ENCODE results near the gene TMEM218.

GRCh38 chr11:125079151-125079877 is 32.1 kb downstream of the TMEM218 start:
- TF ChIP-seq, protein P1, sequence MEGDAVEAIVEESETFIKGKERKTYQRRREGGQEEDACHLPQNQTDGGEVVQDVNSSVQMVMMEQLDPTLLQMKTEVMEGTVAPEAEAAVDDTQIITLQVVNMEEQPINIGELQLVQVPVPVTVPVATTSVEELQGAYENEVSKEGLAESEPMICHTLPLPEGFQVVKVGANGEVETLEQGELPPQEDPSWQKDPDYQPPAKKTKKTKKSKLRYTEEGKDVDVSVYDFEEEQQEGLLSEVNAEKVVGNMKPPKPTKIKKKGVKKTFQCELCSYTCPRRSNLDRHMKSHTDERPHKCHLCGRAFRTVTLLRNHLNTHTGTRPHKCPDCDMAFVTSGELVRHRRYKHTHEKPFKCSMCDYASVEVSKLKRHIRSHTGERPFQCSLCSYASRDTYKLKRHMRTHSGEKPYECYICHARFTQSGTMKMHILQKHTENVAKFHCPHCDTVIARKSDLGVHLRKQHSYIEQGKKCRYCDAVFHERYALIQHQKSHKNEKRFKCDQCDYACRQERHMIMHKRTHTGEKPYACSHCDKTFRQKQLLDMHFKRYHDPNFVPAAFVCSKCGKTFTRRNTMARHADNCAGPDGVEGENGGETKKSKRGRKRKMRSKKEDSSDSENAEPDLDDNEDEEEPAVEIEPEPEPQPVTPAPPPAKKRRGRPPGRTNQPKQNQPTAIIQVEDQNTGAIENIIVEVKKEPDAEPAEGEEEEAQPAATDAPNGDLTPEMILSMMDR (IDR thresholded peaks at IDR 0.05) = no peak
- no peak for TF ChIP-seq POLR2A (IDR thresholded peaks at IDR 0.05)

All from thyroid gland (tissue), 4 donors.